Spleen (tissue), 11 donors: Measurements from ENCODE around the gene ARSG. TPM values are rescaled to one million over a fixed set of nuclear protein-coding genes. Genes with fewer than 3 reads are reported as not detected.

Experiments used
- DNase-seq: peaks from one replicate; pipeline ENCODE4 v3.0.0-alpha.2; 2020
- H3K27ac ChIP-seq, 8 donors: fragments of 200-600 bp; sonication (generic) in 7 of 8; 1 replicate in 4 of 8; 2 replicates in 4 of 8; pipeline versions ENCODE4 v1.5.0 to v1.8.0; 2016 to 2021; ENCODE audit warnings: inconsistent platforms in 4 of 8, mild to moderate bottlenecking in 4 of 8, moderate library complexity in 1 of 8
- H3K27me3 ChIP-seq, 7 donors: fragments of 200-600 bp; sonication (generic) in 6 of 7; replicated peaks in 1 of 7; 1 replicate in 4 of 7; 2 replicates in 3 of 7; pipeline versions ENCODE4 v1.5.0 to v1.8.0; 2016 to 2021; ENCODE audit warnings: inconsistent platforms in 3 of 7, mild to moderate bottlenecking in 1 of 7
- H3K36me3 ChIP-seq, 6 donors: fragments of 200-600 bp; sonication (generic) in 5 of 6; 1 replicate in 4 of 6; 2 replicates in 2 of 6; pipeline versions ENCODE4 v1.5.0 to v1.8.0; 2016 to 2021; ENCODE audit warnings: inconsistent platforms in 2 of 6
- H3K4me1 ChIP-seq, 6 donors: fragments of 200-600 bp; sonication (generic) in 5 of 6; 1 replicate in 3 of 6; 2 replicates in 3 of 6; pipeline versions ENCODE4 v1.5.0 to v1.8.0; 2016 to 2021; ENCODE audit warnings: inconsistent platforms in 3 of 6
- H3K4me3 ChIP-seq, 8 donors: fragments of 200-600 bp; sonication (generic) in 7 of 8; 1 replicate in 4 of 8; 2 replicates in 4 of 8; pipeline versions ENCODE4 v1.5.0 to v1.8.0; 2016 to 2021; ENCODE audit warnings: inconsistent platforms in 4 of 8, mild to moderate bottlenecking in 4 of 8, moderate library complexity in 2 of 8
- H3K9me3 ChIP-seq, 8 donors: fragments of 200-600 bp; sonication (generic) in 7 of 8; 1 replicate in 4 of 8; 2 replicates in 4 of 8; pipeline versions ENCODE4 v1.5.0 to v1.8.0; 2016 to 2021; ENCODE audit warnings: inconsistent platforms in 4 of 8
- CTCF ChIP-seq, 11 experiments: fragments of 200-600 bp in 7 of 11; fragments of 450-650 bp in 4 of 11; sonication (generic) in 4 of 11; IDR thresholded peaks in 8 of 11; conservative IDR thresholded peaks in 3 of 11; 1 replicate in 7 of 11; 2 replicates in 4 of 11; pipeline versions ENCODE4 v1.4.0 to v1.8.0; 2016 to 2021; ENCODE audit warnings: antibody characterized with exemption in 11 of 11, inconsistent platforms in 4 of 11, mild to moderate bottlenecking in 1 of 11
- POLR2A ChIP-seq, 3 donors: fragments of 450-650 bp; IDR thresholded peaks; one replicate each; pipeline ENCODE4 v1.5.1; 2017; ENCODE audit warnings: antibody characterized with exemption in 3 of 3, mild to moderate bottlenecking in 1 of 3
- POLR2AphosphoS5 ChIP-seq, 3 donors: sonication (generic); formaldehyde crosslinking; IDR thresholded peaks; one replicate each; pipeline ENCODE4 v1.5.1; 2017; ENCODE audit warnings: antibody characterized with exemption in 3 of 3
- WGBS, 5 donors: extraction: QIAGEN DNeasy Blood & Tissue Kit in 3 of 5; methylation state at CpG; one replicate each; pipeline versions ENCODE4 v1.1.5 to v1.1.7; 2013 to 2018; 5-methylcytosine and 5-hydroxymethylcytosine counted together
- intact Hi-C: fragments of 100-400 bp; cut with DNase I; formaldehyde crosslinking; loops from one replicate; pipeline ENCODE4 v1.15.0; 2023; ENCODE audit warnings: low total_unique reads
- polyA plus RNA-seq, 3 donors: library from polyadenylated mRNA; stranded (reverse); fragments of 200-250 nt; gene quantifications; one replicate each; pipeline ENCODE4 v1.2.1, GENCODE V29; 2013
- total RNA-seq, 7 donors: library from RNA; depleted of rRNA in 3 of 7; stranded (reverse); fragments of >200 nt in 3 of 7; fragmentation: NEBNext Ultra II Directional in 4 of 7; extraction: Animal tissue kit (Norgen Biotek cat#: 25700) in 4 of 7; gene quantifications; one replicate each; pipeline versions ENCODE4 v1.1.0 to v1.2.1, GENCODE V29; 2016 to 2021
- donor health status: healthy with polysubstance abuse.
- donor health status: DM: no; HTN: no; CAD: no; lungs with moderate emphysema.
- donor health status: DM: no; HTN: no; CAD: no.
- donor health status: Bipolar disorder and iron deficiency.
- donor health status: healthy.
- donor health status: DM: no; HTN: no; CAD: no.
- donor health status: DM: yes; HTN: yes; CAD: no.

Gene ARSG
- total and polyA plus RNA-seq, 10 donors = 1.5 to 24.3 (median 14.2) TPM

DNA sequence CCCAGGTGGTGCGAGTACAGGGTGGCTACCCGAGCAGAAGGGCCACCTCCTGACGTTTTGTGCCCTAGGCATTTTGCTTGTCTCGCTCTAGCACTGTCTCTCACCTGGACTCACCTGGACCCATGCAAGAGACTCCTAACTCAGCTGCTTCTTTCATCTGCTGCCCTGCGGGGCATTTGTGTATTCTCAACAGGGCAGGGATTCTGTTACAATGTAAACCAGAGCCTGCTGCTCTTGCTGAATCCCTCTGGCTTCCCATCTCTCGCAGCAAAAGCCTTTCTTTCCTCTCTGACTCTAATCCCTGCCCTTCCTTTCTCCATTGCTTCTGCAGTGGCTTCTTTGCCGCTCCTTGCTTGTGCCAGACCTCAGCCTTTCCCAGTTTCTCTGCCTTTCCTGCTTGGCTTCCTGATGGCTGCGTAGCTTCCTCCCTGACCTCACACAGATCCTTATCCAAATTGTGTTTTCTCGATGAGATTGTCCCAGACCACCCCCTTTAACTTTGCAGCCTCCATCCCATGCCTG lies 10.2 kb downstream of the ARSG start:
- Histone ChIP-seq H3K36me3 (no peaks in the 10 kb centered on the region), H3K4me1 (peaks cover 0 to 46% (median 20%) of the 10 kb centered on the region in 6 donors), H3K27ac (peak overlapping the region in 1 of 8 donors; percentile 29), H3K9me3 (no peaks in the 10 kb centered on the region), H3K27me3 (peaks cover 0 to under 1% (median 0%) of the 10 kb centered on the region in 7 donors), H3K4me3 (no peak overlapping the region)
- WGBS, 5 donors = 70 to 81% (median 74%) methylated on average over 9 of the region's 9 CpGs
- intact Hi-C loops = no loop called here
- no peak for DNase-seq
- no peak for TF ChIP-seq POLR2AphosphoS5 (IDR thresholded peaks at IDR 0.05)
- TF ChIP-seq CTCF (IDR thresholded peaks at IDR 0.05 in 8 of 11, conservative IDR thresholded peaks at IDR 0.05 in 3 of 11) = no peak
- no peak for TF ChIP-seq POLR2A (IDR thresholded peaks at IDR 0.05)

DNA sequence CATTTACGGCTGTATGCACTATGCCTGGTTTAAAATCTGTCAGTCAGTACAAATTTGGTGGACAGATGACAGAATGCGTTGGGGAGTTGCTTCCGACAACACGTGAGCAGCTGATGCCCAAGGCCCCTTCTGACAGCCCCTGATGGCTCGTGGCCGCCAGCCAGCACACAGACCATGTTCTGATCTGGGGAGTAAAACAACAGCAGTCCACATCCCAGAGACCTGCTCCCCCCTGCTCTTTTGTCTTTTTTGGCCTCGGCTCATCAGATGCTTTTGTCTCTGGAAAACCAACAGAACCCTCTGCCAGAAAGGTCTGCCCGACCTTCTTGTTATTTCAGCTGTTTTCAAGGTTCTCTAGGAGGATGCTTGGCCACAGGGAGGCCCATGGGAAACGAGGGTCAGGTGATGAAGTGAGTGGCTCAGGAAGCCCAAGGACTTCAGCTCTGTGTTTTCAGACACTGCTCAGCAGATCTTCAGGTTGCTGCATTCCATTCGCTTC lies 10.8 kb downstream of the ARSG start:
- 66 to 81% (median 70%) methylated on average over 10 of the region's 10 CpGs for WGBS, 5 donors
- no peaks in the 10 kb centered on the region for H3K9me3 ChIP-seq
- peaks cover 0 to 40% (median 14%) of the 10 kb centered on the region in 6 donors for H3K4me1 ChIP-seq
- peak overlapping the region in 2 of 8 donors; percentile 5 to 29 for H3K27ac ChIP-seq
- no peak for TF ChIP-seq CTCF (IDR thresholded peaks at IDR 0.05 in 8 of 11, conservative IDR thresholded peaks at IDR 0.05 in 3 of 11)
- TF ChIP-seq POLR2A (IDR thresholded peaks at IDR 0.05) = no peak
- no peak for TF ChIP-seq POLR2AphosphoS5 (IDR thresholded peaks at IDR 0.05)
- DNase-seq = no peak
- intact Hi-C loops = no loop called here
- no peaks in the 10 kb centered on the region for H3K27me3 ChIP-seq
- peaks cover 0 to 3% (median 0%) of the 10 kb centered on the region in 6 donors for H3K36me3 ChIP-seq
- H3K4me3 ChIP-seq = no peak overlapping the region

- no peaks in the 10 kb centered on the region for H3K9me3 ChIP-seq
- 69 to 86% (median 79%) methylated on average over 4 of the region's 4 CpGs for WGBS, 5 donors
- peaks cover 0 to 8% (median 0%) of the 10 kb centered on the region in 6 donors for H3K36me3 ChIP-seq
- H3K27ac ChIP-seq = peak overlapping the region in 1 of 8 donors; percentile 5
- DNase-seq = no peak
- H3K4me3 ChIP-seq = no peak overlapping the region
- intact Hi-C loops = no loop called here
- TF ChIP-seq POLR2AphosphoS5 (IDR thresholded peaks at IDR 0.05) = no peak
- TF ChIP-seq CTCF (IDR thresholded peaks at IDR 0.05 in 8 of 11, conservative IDR thresholded peaks at IDR 0.05 in 3 of 11) = no peak
- no peak for TF ChIP-seq POLR2A (IDR thresholded peaks at IDR 0.05)
- H3K27me3 ChIP-seq = no peaks in the 10 kb centered on the region
- peaks cover 0 to 35% (median 9%) of the 10 kb centered on the region in 6 donors for H3K4me1 ChIP-seq
These were observed 11.4 kb downstream of the ARSG start for GRCh38 chr17:68302666-68303065.

- Histone ChIP-seq H3K27me3 (no peaks in the 10 kb centered on the region), H3K4me3 (no peak overlapping the region), H3K9me3 (no peaks in the 10 kb centered on the region), H3K27ac (peak overlapping the region in 1 of 8 donors; percentile 32), H3K4me1 (peaks cover 0 to 23% (median 2%) of the 10 kb centered on the region in 6 donors), H3K36me3 (peaks cover 0 to 12% (median 0%) of the 10 kb centered on the region in 6 donors)
- TF ChIP-seq POLR2AphosphoS5 (IDR thresholded peaks at IDR 0.05) (no peak), POLR2A (IDR thresholded peaks at IDR 0.05) (no peak), CTCF (IDR thresholded peaks at IDR 0.05 in 8 of 11, conservative IDR thresholded peaks at IDR 0.05 in 3 of 11) (no peak)
- DNase-seq = no peak
- 91 to 98% (median 96%) methylated on average over 6 of the region's 6 CpGs for WGBS, 5 donors
- intact Hi-C loops = no loop called here
These were observed 13.4 kb downstream of the ARSG start for GRCh38 chr17:68304706-68305105.
